Thyroid gland (tissue), 4 donors: ENCODE data around the gene DYNC1H1.
"Not testable (repeated sequence)": the region's sequence is repeated elsewhere in the genome, so short reads cannot be mapped to it uniquely, and the experiment has no call there.

Source experiments
- CTCF ChIP-seq, 6 experiments: fragments of 200-600 bp in 3 of 6; fragments of 450-650 bp in 3 of 6; sonication (generic) in 3 of 6; IDR thresholded peaks; one replicate each; pipeline ENCODE4 v1.5.1; 2016 to 2019; ENCODE audit warnings: antibody characterized with exemption in 6 of 6, mild to moderate bottlenecking in 2 of 6, inconsistent platforms in 1 of 6, moderate library complexity in 1 of 6
- POLR2A ChIP-seq, 2 donors: fragments of 450-650 bp; IDR thresholded peaks; one replicate each; pipeline ENCODE4 v1.6.1; 2017; ENCODE audit warnings: antibody characterized with exemption in 2 of 2, mild to moderate bottlenecking in 2 of 2, moderate library complexity in 1 of 2

GRCh38 chr14:101984831-101985230 is 20.5 kb downstream of the DYNC1H1 start:
- not testable (repeated sequence) for TF ChIP-seq CTCF, POLR2A (IDR thresholded peaks at IDR 0.05)
